ENCODE measurements around the gene TRAPPC1. TPM values are rescaled to one million over a fixed set of nuclear protein-coding genes. Genes with fewer than 3 reads are reported as not detected.

Gene TRAPPC1
- total and polyA plus RNA-seq, 10 of the 15 experiments (the other 5 are each of a cell fraction or from before 2014, with no cell fraction given): 31.3 to 306 (median 134) TPM

GRCh38 chr17:7911116-7911515 lies 20.6 kb downstream of the TRAPPC1 start (continued):
- TF ChIP-seq FOXM1 (IDR thresholded peaks at IDR 0.05; ENCODE audit: low read depth, low read length) (no peak), RFX5 (IDR thresholded peaks at IDR 0.05; ENCODE audit: low read depth, low read length) (no peak), IRF5 (IDR thresholded peaks at IDR 0.05; ENCODE audit: borderline replicate concordance) (no peak), CHD1 (IDR thresholded peaks at IDR 0.05; ENCODE audit: low read depth, low read length) (no peak)

- DNase-seq (ENCODE audit: low read depth, low spot score): no peak
- in situ Hi-C loops (cut with MboI): loop anchor here (5.0 kb wide), 2 partner anchors 77 to 132 kb away; no protein-coding TSS in a partner anchor
Observed at GRCh38 chr17:7910711-7911110, 21.0 kb downstream of the TRAPPC1 start.

More at GRCh38 chr17:7910711-7911110, 21.0 kb downstream of the TRAPPC1 start:
- ATAC-seq (no peak), FAIRE-seq (no peak)
- no peak overlapping the region for H3K4me3 ChIP-seq
- intact Hi-C loops (cut with micrococcal nuclease; ENCODE audit: unreplicated experiment): no loop called here
- H3K9me3 ChIP-seq (replicated peaks; ENCODE audit: control insufficient read depth, insufficient read depth, low read length): no peaks in the 10 kb centered on the region
- no peaks in the 10 kb centered on the region for H3K27me3 ChIP-seq (replicated peaks in 1 of 2; ENCODE audit: control insufficient read depth in 2 of 2, insufficient read depth in 2 of 2, low read length in 1 of 2)
- BruUV-seq (replicated peaks): no TSS peak
- no peaks in the 10 kb centered on the region for H4K20me1 ChIP-seq (ENCODE audit: control insufficient read depth, insufficient read depth)
- no peaks in the 10 kb centered on the region for H3K79me2 ChIP-seq (ENCODE audit: control insufficient read depth, insufficient read depth, low read length)
- no peak for TF ChIP-seq PAX8 (IDR thresholded peaks at IDR 0.05)
- TF ChIP-seq ATF2 (IDR thresholded peaks at IDR 0.05; ENCODE audit: low read length): no peak
- no peak for TF ChIP-seq SMC3 (IDR thresholded peaks at IDR 0.05; ENCODE audit: borderline replicate concordance, low read length)
- no peak for TF ChIP-seq TBL1XR1 (IDR thresholded peaks at IDR 0.05; ENCODE audit: low read depth, low read length)
- TF ChIP-seq ZBED1 (IDR thresholded peaks at IDR 0.05; ENCODE audit: borderline replicate concordance): no peak
- no peak for TF ChIP-seq SKIL (IDR thresholded peaks at IDR 0.05; ENCODE audit: low read depth, poor library complexity, severe bottlenecking)
- no peak for TF ChIP-seq IRF3 (IDR thresholded peaks at IDR 0.05)
- no peak for TF ChIP-seq RUNX3 (IDR thresholded peaks at IDR 0.05; ENCODE audit: low read length)
- TF ChIP-seq RB1 (IDR thresholded peaks at IDR 0.05; ENCODE audit: borderline replicate concordance): no peak
- TF ChIP-seq IRF4 (IDR thresholded peaks at IDR 0.05; ENCODE audit: low read depth, low read length): no peak
- no peak for TF ChIP-seq MTA3 (IDR thresholded peaks at IDR 0.05; ENCODE audit: borderline replicate concordance, low read length)
- TF ChIP-seq SMAD5 (IDR thresholded peaks at IDR 0.05; ENCODE audit: low read depth): no peak
- no peak for TF ChIP-seq DPF2 (IDR thresholded peaks at IDR 0.05)
- TF ChIP-seq TCF7 (IDR thresholded peaks at IDR 0.05; ENCODE audit: borderline replicate concordance): no peak
- ChIA-PET RAD21 (ENCODE audit: unreplicated experiment) (no interaction called here), POLR2A (no interaction called here), SMC1A (ENCODE audit: uncharacterized antibody, unreplicated experiment) (no interaction called here), CTCF (interaction anchor here (1.1 to 8.2 kb wide), 4 partner anchors 44 to 147 kb away, joined by 3 to 79 read pairs (median 38); no protein-coding TSS in a partner anchor)
- H3K4me1 ChIP-seq (ENCODE audit: control insufficient read depth, insufficient read depth, low read length): peaks cover 5% of the 10 kb centered on the region
- H3K9ac ChIP-seq (ENCODE audit: control insufficient read depth, insufficient read depth, low read length): no peak overlapping the region
- H3K4me2 ChIP-seq (ENCODE audit: control insufficient read depth, insufficient read depth): no peak overlapping the region
- no peak overlapping the region for H2AFZ ChIP-seq (ENCODE audit: control insufficient read depth, low read depth, low read length)
- WGBS (ENCODE audit: insufficient coverage, insufficient replicate concordance, low lambda C conversion rate, missing lambda C conversion rate): 68% methylated on average over 13 of the region's 13 CpGs
- H3K36me3 ChIP-seq (ENCODE audit: control insufficient read depth in 2 of 2, insufficient read depth in 2 of 2, low read length in 1 of 2): peaks cover 16 to 24% of the 10 kb centered on the region in 2 experiments
- H3K27ac ChIP-seq (ENCODE audit: control insufficient read depth, insufficient read depth): no peak overlapping the region

All from GM12878 (cell line).